Prostate gland (tissue), 2 donors: ENCODE data around the gene NAP1L4. TPM values are rescaled to one million over a fixed set of nuclear protein-coding genes. Genes with fewer than 3 reads are reported as not detected.

ENCODE experiments used
- DNase-seq: peaks from one replicate; pipeline ENCODE4 v3.0.0-alpha.2; 2019; ENCODE audit warnings: low spot score
- H3K27ac ChIP-seq, 2 donors: fragments of 200-600 bp; sonication (generic); 2 replicates each; pipeline ENCODE4 v1.5.1; 2017 to 2019
- H3K27me3 ChIP-seq: fragments of 200-600 bp; sonication (generic); replicated peaks from 2 replicates; pipeline ENCODE4 v1.5.1; 2019; ENCODE audit not compliant: insufficient read depth
- H3K36me3 ChIP-seq, 2 donors: fragments of 200-600 bp; sonication (generic); 1 replicate in 1 of 2; 2 replicates in 1 of 2; pipeline versions ENCODE4 v1.5.1 to v1.8.1; 2017 to 2019
- H3K4me1 ChIP-seq: fragments of 200-600 bp; sonication (generic); replicated peaks from 2 replicates; pipeline ENCODE4 v1.5.1; 2019
- H3K4me3 ChIP-seq, 2 donors: fragments of 200-600 bp; sonication (generic); 2 replicates each; pipeline ENCODE4 v1.5.1; 2017 to 2019
- H3K9me3 ChIP-seq: fragments of 200-600 bp; sonication (generic); 2 replicates; pipeline ENCODE4 v1.5.1; 2017
- POLR2A ChIP-seq: fragments of 450-650 bp; IDR thresholded peaks from one replicate; pipeline ENCODE4 v1.6.1; 2016; ENCODE audit warnings: antibody characterized with exemption, mild to moderate bottlenecking
- POLR2AphosphoS5 ChIP-seq: sonication (generic); formaldehyde crosslinking; IDR thresholded peaks from one replicate; pipeline ENCODE4 v1.6.1; 2017; ENCODE audit warnings: antibody characterized with exemption
- WGBS: methylation state at CpG from one replicate; pipeline ENCODE4 v1.1.5; 2018; 5-methylcytosine and 5-hydroxymethylcytosine counted together
- intact Hi-C: fragments of 100-400 bp; cut with DNase I; formaldehyde crosslinking; loops from one replicate; pipeline ENCODE4 v1.14.2; 2022
- total RNA-seq, 2 donors: library from RNA; depleted of rRNA; stranded (reverse); fragments of >200 nt; gene quantifications; one replicate each; pipeline ENCODE4 v1.1.0, GENCODE V29; 2016
- TF ChIP-seq, protein P1 (sequence below), 4 experiments: fragments of 200-600 bp in 2 of 4; fragments of 450-650 bp in 2 of 4; sonication (generic) in 2 of 4; IDR thresholded peaks; 1 replicate in 3 of 4; 2 replicates in 1 of 4; pipeline ENCODE4 v1.5.1; 2016 to 2019; ENCODE audit warnings: antibody characterized with exemption in 4 of 4, mild to moderate bottlenecking in 2 of 4, moderate library complexity in 2 of 4

The NAP1L4 gene
- total RNA-seq, 2 donors from 2014 or later = 103 to 131 TPM

DNA sequence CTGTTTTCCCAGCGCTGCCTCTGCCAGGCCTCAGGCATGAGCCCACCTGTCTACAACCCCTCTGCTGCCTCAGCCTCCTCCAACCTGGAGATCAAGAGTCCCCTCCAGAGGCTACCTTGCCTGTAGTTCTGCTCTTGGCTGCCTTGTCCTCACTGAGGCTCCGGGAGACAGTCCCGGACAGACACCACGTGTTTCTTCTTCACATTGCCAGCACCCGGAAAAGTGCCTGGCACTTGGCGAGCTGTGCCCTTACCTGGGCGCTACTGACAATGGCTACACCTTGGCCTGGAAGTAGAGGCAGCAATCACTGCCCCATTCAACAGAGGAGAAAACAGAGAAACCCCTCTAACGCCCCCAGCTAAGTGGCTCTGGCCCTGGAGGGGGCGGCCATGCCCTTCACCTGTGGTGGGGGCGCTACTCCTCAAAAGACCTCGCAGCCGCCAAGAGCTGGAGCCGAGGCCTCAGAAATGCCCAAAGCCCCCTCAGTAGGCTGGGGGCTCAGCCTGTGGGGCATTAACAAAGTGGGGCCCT, 3.0 kb upstream of the NAP1L4 start:
- no peak for DNase-seq

DNA sequence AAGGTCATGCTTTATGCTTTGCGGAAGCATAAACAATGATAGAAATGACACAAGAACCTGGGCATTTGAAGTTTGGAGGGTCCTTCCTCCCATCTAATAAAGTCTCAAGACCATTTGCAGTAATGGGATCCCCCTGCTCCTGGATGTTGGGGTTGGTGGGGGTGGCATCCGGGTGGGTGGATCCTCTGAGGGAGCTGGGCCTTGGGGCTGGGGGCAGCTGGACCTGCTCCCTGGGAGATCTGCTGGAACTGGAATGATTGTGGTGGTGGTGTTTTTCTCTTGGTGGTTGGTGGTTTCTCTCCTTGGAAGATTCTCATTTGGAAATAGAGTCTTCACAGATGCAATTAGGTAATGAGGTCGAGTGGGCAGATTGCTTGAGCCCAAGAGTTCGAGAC, 2.2 kb upstream of the NAP1L4 start:
- Histone ChIP-seq H3K4me3 (no peak overlapping the region), H3K9me3 (no peaks in the 10 kb centered on the region), H3K27me3 (no peaks in the 10 kb centered on the region), H3K36me3 (no peaks in the 10 kb centered on the region), H3K27ac (no peak overlapping the region), H3K4me1 (peaks cover 8% of the 10 kb centered on the region)
- TF ChIP-seq POLR2AphosphoS5 (no peak), POLR2A (no peak)
- TF ChIP-seq, protein P1, sequence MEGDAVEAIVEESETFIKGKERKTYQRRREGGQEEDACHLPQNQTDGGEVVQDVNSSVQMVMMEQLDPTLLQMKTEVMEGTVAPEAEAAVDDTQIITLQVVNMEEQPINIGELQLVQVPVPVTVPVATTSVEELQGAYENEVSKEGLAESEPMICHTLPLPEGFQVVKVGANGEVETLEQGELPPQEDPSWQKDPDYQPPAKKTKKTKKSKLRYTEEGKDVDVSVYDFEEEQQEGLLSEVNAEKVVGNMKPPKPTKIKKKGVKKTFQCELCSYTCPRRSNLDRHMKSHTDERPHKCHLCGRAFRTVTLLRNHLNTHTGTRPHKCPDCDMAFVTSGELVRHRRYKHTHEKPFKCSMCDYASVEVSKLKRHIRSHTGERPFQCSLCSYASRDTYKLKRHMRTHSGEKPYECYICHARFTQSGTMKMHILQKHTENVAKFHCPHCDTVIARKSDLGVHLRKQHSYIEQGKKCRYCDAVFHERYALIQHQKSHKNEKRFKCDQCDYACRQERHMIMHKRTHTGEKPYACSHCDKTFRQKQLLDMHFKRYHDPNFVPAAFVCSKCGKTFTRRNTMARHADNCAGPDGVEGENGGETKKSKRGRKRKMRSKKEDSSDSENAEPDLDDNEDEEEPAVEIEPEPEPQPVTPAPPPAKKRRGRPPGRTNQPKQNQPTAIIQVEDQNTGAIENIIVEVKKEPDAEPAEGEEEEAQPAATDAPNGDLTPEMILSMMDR (IDR thresholded peaks at IDR 0.05) = no peak
- 96% methylated on average over 4 of the region's 4 CpGs for WGBS
- intact Hi-C loops = no loop called here
- no peak for DNase-seq

More for the DNA sequence above, 3.0 kb upstream of the NAP1L4 start:
- intact Hi-C loops = no loop called here
- no peaks in the 10 kb centered on the region for H3K27me3 ChIP-seq
- TF ChIP-seq POLR2A (no peak), POLR2AphosphoS5 (no peak)
- TF ChIP-seq, protein P1 (IDR thresholded peaks at IDR 0.05) = no peak
- H3K4me3 ChIP-seq = no peak overlapping the region
- no peak overlapping the region for H3K27ac ChIP-seq
- WGBS = 82% methylated on average over 13 of the region's 13 CpGs
- peaks cover 7% of the 10 kb centered on the region for H3K4me1 ChIP-seq
- H3K9me3 ChIP-seq = no peaks in the 10 kb centered on the region
- H3K36me3 ChIP-seq = no peaks in the 10 kb centered on the region

DNA sequence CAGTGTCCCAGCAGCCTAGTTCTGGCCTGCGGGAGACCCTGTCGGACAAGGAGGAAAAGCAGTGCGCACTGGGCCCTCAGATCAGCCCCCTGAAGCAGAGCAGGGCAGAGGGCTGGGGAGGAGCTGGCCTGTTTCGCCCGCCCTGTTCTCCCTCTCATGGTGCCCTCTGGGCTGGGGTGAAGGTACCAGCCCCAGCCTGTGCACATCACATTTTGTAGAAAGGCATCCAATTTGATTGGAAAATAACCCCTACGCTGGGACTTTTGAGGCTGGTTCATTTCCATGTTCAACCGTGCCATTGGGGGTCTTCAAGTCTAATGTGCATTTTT, 832 bp upstream of the NAP1L4 start:
- intact Hi-C loops = no loop called here

DNA sequence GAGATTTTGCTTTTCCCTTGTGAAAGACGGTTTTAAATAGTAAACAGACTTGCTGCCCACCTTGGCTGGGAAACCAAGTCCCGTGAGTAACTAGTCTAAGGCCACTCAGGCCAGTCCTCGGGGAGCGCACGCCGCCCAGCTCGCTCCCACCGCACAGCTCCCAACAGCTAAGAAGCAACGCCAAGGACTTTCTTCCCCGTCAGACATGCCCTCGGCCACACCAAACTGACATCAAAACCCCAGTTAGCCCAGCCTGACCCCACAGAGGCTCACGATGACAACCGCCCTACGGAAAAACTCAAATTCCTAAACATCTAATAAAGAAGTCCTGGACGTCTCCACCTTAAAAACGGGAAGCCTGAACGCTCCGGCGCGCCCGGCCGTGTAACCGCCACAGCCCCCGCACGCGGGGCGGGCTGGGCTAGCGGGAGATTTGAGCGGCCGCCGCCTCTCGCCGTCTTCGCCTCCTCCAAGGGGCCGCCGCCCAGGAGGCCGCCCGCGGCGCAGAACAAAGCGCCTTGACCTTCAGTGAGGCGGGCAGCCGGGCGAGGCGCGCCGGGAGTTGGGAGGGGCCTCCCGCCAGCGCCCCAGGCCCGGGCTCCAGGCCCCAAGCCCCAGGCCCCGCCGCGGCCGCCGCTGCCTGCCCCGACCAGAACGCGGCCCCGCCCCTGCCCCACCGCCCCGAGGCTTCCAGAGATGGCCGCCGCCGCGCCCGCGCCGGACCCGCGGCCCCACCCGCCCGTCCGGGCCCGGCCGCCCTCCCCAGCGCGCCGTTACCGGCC, 486 bp downstream of the NAP1L4 start:
- H3K36me3 ChIP-seq = no peaks in the 10 kb centered on the region
- no peaks in the 10 kb centered on the region for H3K27me3 ChIP-seq
- DNase-seq = peak; percentile 20
- H3K27ac ChIP-seq = peak overlapping the region; percentile 95 to 96
- no peaks in the 10 kb centered on the region for H3K9me3 ChIP-seq
- intact Hi-C loops = no loop called here
- peak overlapping the region; percentile 94 to 96 for H3K4me3 ChIP-seq
- TF ChIP-seq POLR2AphosphoS5 = no peak
- TF ChIP-seq, protein P1 (IDR thresholded peaks at IDR 0.05) = no peak
- TF ChIP-seq POLR2A = no peak
- H3K4me1 ChIP-seq = peaks cover 13% of the 10 kb centered on the region
- WGBS = under 1% methylated on average over 38 of the region's 79 CpGs

More for the DNA sequence above, 832 bp upstream of the NAP1L4 start:
- 44% methylated on average over 7 of the region's 7 CpGs for WGBS
- no peaks in the 10 kb centered on the region for H3K27me3 ChIP-seq
- DNase-seq = no peak
- TF ChIP-seq POLR2AphosphoS5 (no peak), POLR2A (no peak)
- TF ChIP-seq, protein P1 (IDR thresholded peaks at IDR 0.05) = no peak
- peak overlapping the region in 1 of 2 donors; percentile 95 for H3K27ac ChIP-seq
- H3K4me3 ChIP-seq = peak overlapping the region; percentile 94 to 96
- no peaks in the 10 kb centered on the region for H3K9me3 ChIP-seq
- peaks cover 13% of the 10 kb centered on the region for H3K4me1 ChIP-seq
- no peaks in the 10 kb centered on the region for H3K36me3 ChIP-seq
